Uterus (tissue), 4 donors: ENCODE measurements around the gene NCMAP. TPM values are rescaled to one million over a fixed set of nuclear protein-coding genes. Genes with fewer than 3 reads are reported as not detected.

ENCODE experiments used
- DNase-seq, 2 donors: peaks; one replicate each; pipeline ENCODE4 v3.0.0-alpha.2; 2019 to 2020
- H3K27ac ChIP-seq, 2 donors: fragments of 200-600 bp; sonication (generic); 1 replicate in 1 of 2; 2 replicates in 1 of 2; pipeline ENCODE4 v1.5.1; 2016 to 2018
- H3K27me3 ChIP-seq, 2 donors: fragments of 200-600 bp; sonication (generic); one replicate each; pipeline ENCODE4 v1.5.1; 2018 to 2019; ENCODE audit warnings: control low read depth in 1 of 2
- H3K36me3 ChIP-seq, 2 donors: fragments of 200-600 bp; sonication (generic); one replicate each; pipeline ENCODE4 v1.5.1; 2019; ENCODE audit warnings: control low read depth in 1 of 2
- H3K4me1 ChIP-seq, 2 donors: fragments of 200-600 bp; sonication (generic); one replicate each; pipeline ENCODE4 v1.5.1; 2018 to 2019; ENCODE audit warnings: control low read depth in 1 of 2
- H3K4me3 ChIP-seq, 2 donors: fragments of 200-600 bp; sonication (generic); 1 replicate in 1 of 2; 2 replicates in 1 of 2; pipeline ENCODE4 v1.5.1; 2018 to 2019; ENCODE audit warnings: mild to moderate bottlenecking in 1 of 2
- H3K9me3 ChIP-seq, 2 donors: fragments of 200-600 bp; sonication (generic); one replicate each; pipeline ENCODE4 v1.5.1; 2019; ENCODE audit warnings: control low read depth in 1 of 2
- POLR2A ChIP-seq, 2 donors: fragments of 450-650 bp; IDR thresholded peaks; one replicate each; pipeline ENCODE4 v1.6.1; 2016; ENCODE audit warnings: antibody characterized with exemption in 2 of 2, mild to moderate bottlenecking in 1 of 2, moderate library complexity in 1 of 2
- intact Hi-C: fragments of 100-400 bp; cut with DNase I; formaldehyde crosslinking; loops from one replicate; pipeline ENCODE4 v1.15.1; 2023; ENCODE audit warnings: low total_unique reads
- total RNA-seq, 4 donors: library from RNA; depleted of rRNA in 3 of 4; stranded (reverse); fragments of >200 nt in 3 of 4; gene quantifications; one replicate each; pipeline versions ENCODE4 v1.1.0 to v1.2.4, GENCODE V29; 2014 to 2023
- TF ChIP-seq, protein P1 (sequence below), 4 experiments: fragments of 200-600 bp in 2 of 4; fragments of 450-650 bp in 2 of 4; sonication (generic) in 2 of 4; IDR thresholded peaks; one replicate each; pipeline ENCODE4 v1.5.1; 2016 to 2019; ENCODE audit warnings: antibody characterized with exemption in 4 of 4, mild to moderate bottlenecking in 2 of 4, moderate library complexity in 1 of 4
- donor health status: DM: yes; HTN: yes; CAD: no.

NCMAP gene
- total RNA-seq, 4 donors from 2014 or later = 0.18 to 0.48 TPM; not detected in 2

DNA sequence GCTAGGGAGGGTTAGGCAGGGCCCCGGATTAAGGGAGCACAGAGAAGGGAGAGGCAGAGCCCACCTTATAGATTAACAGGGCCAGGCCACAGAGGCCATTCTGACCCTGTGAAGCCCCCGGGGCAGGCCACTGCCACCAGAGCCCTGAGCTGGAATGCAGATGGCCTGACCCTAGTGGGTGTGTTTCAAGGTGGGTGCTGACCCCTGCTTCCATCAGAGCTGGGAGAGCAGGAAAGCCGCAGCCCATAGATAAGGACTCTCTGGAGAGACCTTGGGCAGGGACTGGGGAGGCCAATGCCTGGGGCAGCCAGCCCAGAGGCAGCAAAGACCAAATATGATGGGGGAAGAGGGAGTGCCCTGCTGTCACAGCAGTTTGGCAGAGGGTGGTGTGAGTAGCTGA, 35.9 kb downstream of the NCMAP start:
- H3K9me3 ChIP-seq = no peaks in the 10 kb centered on the region

DNA sequence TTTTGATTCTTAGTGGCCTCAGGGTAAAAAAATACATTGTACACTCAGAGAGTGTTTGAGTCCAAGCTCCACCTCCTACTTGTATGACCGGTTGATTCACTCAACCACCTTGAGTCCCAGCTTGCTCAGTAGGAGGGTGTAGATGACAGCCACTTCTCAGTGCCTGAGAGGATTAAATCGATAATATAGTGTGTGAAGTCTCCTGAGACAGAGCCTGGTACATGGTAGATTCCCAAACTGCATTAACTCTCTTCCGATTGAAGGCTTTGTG, 38.4 kb downstream of the NCMAP start:
- Histone ChIP-seq H3K27ac (no peak overlapping the region), H3K4me3 (no peak overlapping the region), H3K36me3 (no peaks in the 10 kb centered on the region), H3K4me1 (no peaks in the 10 kb centered on the region), H3K9me3 (no peaks in the 10 kb centered on the region), H3K27me3 (no peaks in the 10 kb centered on the region)
- DNase-seq = no peak
- intact Hi-C loops = no loop called here
- TF ChIP-seq, protein P1, sequence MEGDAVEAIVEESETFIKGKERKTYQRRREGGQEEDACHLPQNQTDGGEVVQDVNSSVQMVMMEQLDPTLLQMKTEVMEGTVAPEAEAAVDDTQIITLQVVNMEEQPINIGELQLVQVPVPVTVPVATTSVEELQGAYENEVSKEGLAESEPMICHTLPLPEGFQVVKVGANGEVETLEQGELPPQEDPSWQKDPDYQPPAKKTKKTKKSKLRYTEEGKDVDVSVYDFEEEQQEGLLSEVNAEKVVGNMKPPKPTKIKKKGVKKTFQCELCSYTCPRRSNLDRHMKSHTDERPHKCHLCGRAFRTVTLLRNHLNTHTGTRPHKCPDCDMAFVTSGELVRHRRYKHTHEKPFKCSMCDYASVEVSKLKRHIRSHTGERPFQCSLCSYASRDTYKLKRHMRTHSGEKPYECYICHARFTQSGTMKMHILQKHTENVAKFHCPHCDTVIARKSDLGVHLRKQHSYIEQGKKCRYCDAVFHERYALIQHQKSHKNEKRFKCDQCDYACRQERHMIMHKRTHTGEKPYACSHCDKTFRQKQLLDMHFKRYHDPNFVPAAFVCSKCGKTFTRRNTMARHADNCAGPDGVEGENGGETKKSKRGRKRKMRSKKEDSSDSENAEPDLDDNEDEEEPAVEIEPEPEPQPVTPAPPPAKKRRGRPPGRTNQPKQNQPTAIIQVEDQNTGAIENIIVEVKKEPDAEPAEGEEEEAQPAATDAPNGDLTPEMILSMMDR (IDR thresholded peaks at IDR 0.05) = no peak
- no peak for TF ChIP-seq POLR2A (IDR thresholded peaks at IDR 0.05)

More for the DNA sequence above, 35.9 kb downstream of the NCMAP start:
- no peak for DNase-seq
- Histone ChIP-seq H3K27ac (no peak overlapping the region), H3K36me3 (no peaks in the 10 kb centered on the region), H3K4me3 (no peak overlapping the region), H3K27me3 (no peaks in the 10 kb centered on the region), H3K4me1 (no peaks in the 10 kb centered on the region)
- TF ChIP-seq, protein P1 (IDR thresholded peaks at IDR 0.05) = no peak
- no peak for TF ChIP-seq POLR2A (IDR thresholded peaks at IDR 0.05)
- intact Hi-C loops = no loop called here

DNA sequence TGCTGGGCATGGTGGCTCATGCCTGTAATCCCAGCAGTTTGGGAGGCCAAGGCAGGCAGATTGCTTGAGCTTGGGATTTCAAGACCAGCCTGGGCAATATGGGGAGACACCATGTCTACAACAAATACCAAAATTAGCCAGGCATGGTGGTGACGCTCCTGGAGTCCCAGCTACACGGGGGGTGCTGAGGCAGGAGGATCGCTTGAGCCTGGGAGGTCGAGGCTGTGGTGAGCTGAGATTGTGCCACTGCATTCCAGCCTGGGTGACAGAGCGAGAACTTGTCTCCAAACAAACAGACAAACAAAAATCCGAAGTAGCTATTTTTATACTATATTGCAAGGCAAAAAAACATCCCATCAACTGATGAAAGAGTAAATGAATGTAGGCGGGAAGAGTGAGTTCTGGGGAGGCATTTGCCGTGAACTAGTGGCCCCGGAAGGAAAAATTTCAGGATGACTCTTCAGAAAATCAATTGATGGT, 40.6 kb downstream of the NCMAP start:
- no peak overlapping the region for H3K27ac ChIP-seq
- H3K27me3 ChIP-seq = no peaks in the 10 kb centered on the region
- no peak overlapping the region for H3K4me3 ChIP-seq
- no peak for TF ChIP-seq POLR2A (IDR thresholded peaks at IDR 0.05)
- TF ChIP-seq, protein P1 (IDR thresholded peaks at IDR 0.05) = no peak
- DNase-seq = no peak
- H3K9me3 ChIP-seq = no peaks in the 10 kb centered on the region
- H3K4me1 ChIP-seq = no peaks in the 10 kb centered on the region
- H3K36me3 ChIP-seq = no peaks in the 10 kb centered on the region
- intact Hi-C loops = no loop called here

DNA sequence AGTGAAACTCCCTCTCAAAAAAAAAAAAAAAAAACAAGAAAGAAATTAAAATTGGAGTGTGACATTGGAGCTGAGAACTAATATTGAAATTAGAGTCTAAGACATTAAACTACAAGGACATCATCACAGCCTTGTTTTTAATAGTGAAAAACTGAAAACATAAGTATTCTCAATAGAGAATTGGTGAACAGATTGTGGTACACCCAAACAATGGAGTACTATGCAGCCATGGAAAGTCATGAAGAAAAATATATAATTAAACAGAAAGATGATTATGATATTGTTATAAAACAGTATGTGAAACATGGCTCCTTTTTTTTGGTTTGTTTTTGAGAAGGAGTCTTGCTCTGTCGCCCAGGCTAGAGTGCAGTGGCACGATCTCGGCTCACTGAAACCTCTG, 43.4 kb downstream of the NCMAP start:
- TF ChIP-seq, protein P1 (IDR thresholded peaks at IDR 0.05) = no peak
- TF ChIP-seq POLR2A (IDR thresholded peaks at IDR 0.05) = no peak
- intact Hi-C loops = no loop called here
- Histone ChIP-seq H3K27ac (no peak overlapping the region), H3K36me3 (no peaks in the 10 kb centered on the region), H3K4me1 (no peaks in the 10 kb centered on the region), H3K9me3 (no peaks in the 10 kb centered on the region), H3K4me3 (no peak overlapping the region), H3K27me3 (no peaks in the 10 kb centered on the region)
- DNase-seq = no peak

DNA sequence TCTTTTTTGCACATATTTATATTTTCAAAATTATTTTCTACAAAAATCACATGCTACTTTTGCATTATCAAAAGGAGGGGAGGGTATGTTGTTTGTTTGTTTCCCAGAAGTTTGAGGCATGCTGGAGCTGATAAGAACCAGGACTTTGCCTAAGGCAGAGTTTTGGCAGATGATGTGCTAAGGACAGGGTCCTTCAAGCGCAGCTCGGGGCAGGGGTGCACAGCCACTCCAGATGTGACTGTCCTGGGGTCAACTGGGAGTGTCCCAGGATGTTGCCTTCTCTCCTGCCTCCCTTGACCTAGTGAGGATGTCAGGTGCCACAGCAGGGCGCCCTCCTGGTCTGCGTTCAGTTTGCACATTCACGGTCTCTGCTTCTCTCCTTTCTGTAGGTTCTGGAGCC, 44.7 kb downstream of the NCMAP start:
- TF ChIP-seq, protein P1 (IDR thresholded peaks at IDR 0.05) = no peak
- Histone ChIP-seq H3K27ac (no peak overlapping the region), H3K9me3 (no peaks in the 10 kb centered on the region), H3K4me1 (no peaks in the 10 kb centered on the region), H3K27me3 (no peaks in the 10 kb centered on the region), H3K4me3 (no peak overlapping the region), H3K36me3 (no peaks in the 10 kb centered on the region)
- intact Hi-C loops = no loop called here
- no peak for DNase-seq
